HCT116 (cell line): Measurements from ENCODE around the gene MEGF6. TPM values are rescaled to one million over a fixed set of nuclear protein-coding genes. Genes with fewer than 3 reads are reported as not detected.

Experiments
- ATAC-seq: fragments of 200-7000 bp; cut with Tn5 transposase; 2 replicates; pipeline ENCODE4 v1.9.1; 2020; ENCODE audit warnings: mild to moderate bottlenecking, moderate library complexity
- BruUV-seq: library from RNA; stranded (reverse); fragments of 400-500 nt; replicated peaks from 2 replicates; lab custom pipeline; 2021; lab: Mats Ljungman, UMichigan
- CTCF ChIA-PET: fragments of 300-600 bp; sonication (Branson Sonifier 250); formaldehyde crosslinking; loops from one replicate; lab custom pipeline; 2021; ENCODE audit warnings: antibody characterized with exemption; lab: Charles Lee
- POLR2A ChIA-PET: fragments of 300-600, 350-600 bp; sonication (Branson Sonifier 250); formaldehyde crosslinking; loops from one replicate; lab custom pipeline; 2021; ENCODE audit warnings: antibody characterized with exemption; lab: Charles Lee
- RAD21 ChIA-PET, 2 experiments: fragments of 300-600 bp; sonication (Branson Sonifier 250); formaldehyde crosslinking; loops; one replicate each; lab custom pipeline; 2023; ENCODE audit warnings: low total read pairs in 2 of 2; ENCODE audit not compliant: uncharacterized antibody in 2 of 2, unreplicated experiment in 2 of 2, low non-redundant PET in 1 of 2; lab: Charles Lee
- DNase-seq: peaks from one replicate; pipeline ENCODE4 v3.0.0-alpha.2; 2010; ENCODE audit warnings: low read depth, low spot score
- H2AFZ ChIP-seq: fragments of 200-600 bp; shearing (Covaris generic), sonication (generic); 2 replicates; pipeline ENCODE4 v1.6.1; 2017; ENCODE audit warnings: low read depth, mixed run types, mixed read lengths, antibody characterized with exemption, low read length; ENCODE audit not compliant: poor library complexity, severe bottlenecking
- H3K27ac ChIP-seq: 2 replicates; pipeline ENCODE4 v1.5.1; 2012; ENCODE audit warnings: low read depth, low read length
- H3K27me3 ChIP-seq: fragments of 200-600 bp; sonication (generic); 2 replicates; pipeline ENCODE4 v1.6.1; 2016; ENCODE audit warnings: mixed run types, low read length, mixed read lengths; ENCODE audit not compliant: insufficient read depth
- H3K36me3 ChIP-seq, 2 experiments: fragments of 200-500 bp in 1 of 2; fragments of 200-600 bp in 1 of 2; sonication (Bioruptor generic) in 1 of 2; sonication (generic) in 1 of 2; 2 replicates each; pipeline versions ENCODE4 v1.5.1 to v1.6.1; 2014 to 2016; ENCODE audit warnings: low read length in 2 of 2, inconsistent platforms in 1 of 2, mixed read lengths in 1 of 2, mixed run types in 1 of 2; ENCODE audit not compliant: insufficient read depth in 2 of 2, control insufficient read depth in 1 of 2
- H3K4me1 ChIP-seq, 2 experiments: fragments of 200-600 bp in 1 of 2; sonication (generic) in 1 of 2; 2 replicates each; pipeline versions ENCODE4 v1.5.1 to v1.6.1; 2012 to 2017; ENCODE audit warnings: low read length in 2 of 2, inconsistent platforms in 1 of 2, mild to moderate bottlenecking in 1 of 2, mixed read lengths in 1 of 2, mixed run types in 1 of 2, moderate library complexity in 1 of 2; ENCODE audit not compliant: insufficient read depth in 2 of 2, control insufficient read depth in 1 of 2
- H3K4me2 ChIP-seq: fragments of 200-600 bp; sonication (generic); 2 replicates; pipeline ENCODE4 v1.6.1; 2017; ENCODE audit warnings: mixed run types, low read length, mixed read lengths
- H3K4me3 ChIP-seq, 2 experiments: fragments of 200-600 bp in 1 of 2; sonication (generic) in 1 of 2; replicated peaks in 1 of 2; 2 replicates each; pipeline ENCODE4 v1.5.1; 2011 to 2016; ENCODE audit warnings: low read length in 2 of 2, control low read depth in 1 of 2, low read depth in 1 of 2, mild to moderate bottlenecking in 1 of 2, mixed read lengths in 1 of 2, mixed run types in 1 of 2
- H3K79me2 ChIP-seq: fragments of 200-600 bp; sonication (generic); 2 replicates; pipeline ENCODE4 v1.6.1; 2017; ENCODE audit warnings: mild to moderate bottlenecking, mixed run types, low read length, moderate library complexity, mixed read lengths; ENCODE audit not compliant: insufficient read depth
- H3K9ac ChIP-seq: fragments of 200-600 bp; sonication (generic); 2 replicates; pipeline ENCODE4 v1.6.1; 2016; ENCODE audit warnings: low read length, mixed read lengths
- H3K9me2 ChIP-seq: fragments of 200-600 bp; sonication (generic), shearing (Covaris generic); 2 replicates; pipeline ENCODE4 v1.6.1; 2017; ENCODE audit warnings: mixed run types, mild to moderate bottlenecking, moderate library complexity; ENCODE audit not compliant: insufficient read depth
- H3K9me3 ChIP-seq, 2 experiments: fragments of 200-500 bp in 1 of 2; fragments of 200-600 bp in 1 of 2; sonication (Bioruptor generic) in 1 of 2; sonication (generic) in 1 of 2; 2 replicates each; pipeline ENCODE4 v1.6.1; 2014 to 2017; ENCODE audit warnings: low read length in 2 of 2, mixed read lengths in 2 of 2, inconsistent platforms in 1 of 2, low read depth in 1 of 2, mild to moderate bottlenecking in 1 of 2, mixed run types in 1 of 2, moderate library complexity in 1 of 2; ENCODE audit not compliant: control insufficient read depth in 1 of 2, insufficient read depth in 1 of 2
- H4K20me1 ChIP-seq: fragments of 200-600 bp; sonication (generic), shearing (Covaris generic); 2 replicates; pipeline ENCODE4 v1.6.1; 2017; ENCODE audit warnings: mixed run types, mild to moderate bottlenecking, moderate library complexity; ENCODE audit not compliant: insufficient read depth
- CEBPB ChIP-seq: IDR thresholded peaks from 2 replicates; pipeline ENCODE4 v1.6.1; 2012; ENCODE audit warnings: low read depth
- CTCF ChIP-seq, 3 experiments: fragments of 200-600 bp in 1 of 3; sonication (generic) in 1 of 3; IDR thresholded peaks in 2 of 3; conservative IDR thresholded peaks in 1 of 3; 2 replicates each; pipeline ENCODE4 v1.5.1; 2012 to 2017; ENCODE audit warnings: low read depth in 2 of 3, low read length in 2 of 3, antibody characterized with exemption in 1 of 3, borderline replicate concordance in 1 of 3, control low read depth in 1 of 3, mild to moderate bottlenecking in 1 of 3, mixed read lengths in 1 of 3, mixed run types in 1 of 3, moderate library complexity in 1 of 3; ENCODE audit not compliant: insufficient read depth in 1 of 3
- ELF1 ChIP-seq: IDR thresholded peaks from 2 replicates; pipeline ENCODE4 v1.6.1; 2012; ENCODE audit warnings: low read depth, borderline replicate concordance
- EZH2phosphoT487 ChIP-seq: fragments of 200-600 bp; IDR thresholded peaks from 2 replicates; pipeline ENCODE4 v1.6.1; 2018; ENCODE audit warnings: antibody characterized with exemption, borderline replicate concordance
- FOSL1 ChIP-seq: IDR thresholded peaks from 2 replicates; pipeline ENCODE4 v1.6.1; 2012; ENCODE audit warnings: low read depth
- RAD21 ChIP-seq: IDR thresholded peaks from 2 replicates; pipeline ENCODE4 v1.6.1; 2012; ENCODE audit warnings: low read depth, mild to moderate bottlenecking
- TCF7L2 ChIP-seq: IDR thresholded peaks from 2 replicates; pipeline ENCODE4 v1.7.0; 2011; ENCODE audit warnings: borderline replicate concordance, inconsistent platforms; ENCODE audit not compliant: insufficient read depth, insufficient read length; ENCODE audit errors: extremely low read depth
- YY1 ChIP-seq: IDR thresholded peaks from 2 replicates; pipeline ENCODE4 v1.6.1; 2011; ENCODE audit warnings: low read length, low read depth, moderate library complexity, mild to moderate bottlenecking; ENCODE audit not compliant: insufficient replicate concordance; ENCODE audit errors: extremely low read depth
- ZFX ChIP-seq: fragments of 450-650 bp; IDR thresholded peaks from 2 replicates; pipeline ENCODE4 v1.6.1; 2017
- intact Hi-C: fragments of 100-400 bp; cut with micrococcal nuclease; formaldehyde crosslinking; loops from 2 replicates; pipeline ENCODE4 v1.10.0; 2022
- total RNA-seq: library from RNA; stranded (reverse); gene quantifications from one replicate; pipeline ENCODE4 v1.2.1, GENCODE V29; 2021; ENCODE audit not compliant: unreplicated experiment

The MEGF6 gene
- total RNA-seq, 1 experiment from 2014 or later: 47.6 TPM

GRCh38 chr1:3581296-3582036 lies 29.8 kb downstream of the MEGF6 start:
- no peak for TF ChIP-seq CEBPB
- TF ChIP-seq TCF7L2: no peak
- no peak for TF ChIP-seq FOSL1
- TF ChIP-seq ELF1: no peak
- ATAC-seq (no peak), DNase-seq (no peak)
- ChIA-PET RAD21 (no interaction called here), POLR2A (no interaction called here), CTCF (no interaction called here)
- intact Hi-C loops: no loop called here
- Histone ChIP-seq H2AFZ (no peak overlapping the region), H3K9me2 (no peaks in the 10 kb centered on the region), H3K79me2 (no peaks in the 10 kb centered on the region), H3K9me3 (no peaks in the 10 kb centered on the region; a peak in 1 of 4 replicates), H3K27ac (no peak overlapping the region), H3K27me3 (no peaks in the 10 kb centered on the region), H3K4me2 (no peak overlapping the region), H3K4me1 (no peaks in the 10 kb centered on the region), H4K20me1 (no peaks in the 10 kb centered on the region), H3K36me3 (no peaks in the 10 kb centered on the region), H3K9ac (no peak overlapping the region), H3K4me3 (no peak overlapping the region)
- no TSS peak for BruUV-seq

GRCh38 chr1:3580231-3580630 lies 31.1 kb downstream of the MEGF6 start:
- Histone ChIP-seq H3K4me3 (no peak overlapping the region), H3K79me2 (no peaks in the 10 kb centered on the region), H3K9ac (no peak overlapping the region), H3K27ac (no peak overlapping the region), H2AFZ (no peak overlapping the region), H3K9me2 (no peaks in the 10 kb centered on the region), H3K9me3 (no peaks in the 10 kb centered on the region), H3K36me3 (no peaks in the 10 kb centered on the region), H3K4me2 (no peak overlapping the region), H3K4me1 (no peaks in the 10 kb centered on the region), H3K27me3 (no peaks in the 10 kb centered on the region), H4K20me1 (no peaks in the 10 kb centered on the region)
- DNase-seq (no peak), ATAC-seq (no peak)
- intact Hi-C loops: no loop called here
- ChIA-PET RAD21 (interaction anchor here in 1 of 2 experiments (0.7 kb wide), 1 partner anchor 127 kb away, joined by 6 read pairs; no protein-coding TSS in a partner anchor), CTCF (no interaction called here), POLR2A (no interaction called here)
- no TSS peak for BruUV-seq
- TF ChIP-seq YY1 (no peak), CTCF (IDR thresholded peaks at IDR 0.05 in 2 of 3, conservative IDR thresholded peaks at IDR 0.05 in 1 of 3; ENCODE audit: borderline replicate concordance in 1 of 3, insufficient read depth in 1 of 3, low read depth in 2 of 3, low read length in 2 of 3) (no peak), RAD21 (no peak), ZFX (no peak), EZH2phosphoT487 (no peak)
